A673 (cell line): ENCODE results near the gene SDF4.

Experiments
- CTCF ChIP-seq: fragments of 300-800, 200-600 bp; sonication (generic); conservative IDR thresholded peaks from 2 replicates; pipeline ENCODE4 v1.5.1; 2017; ENCODE audit warnings: low read depth, mild to moderate bottlenecking, antibody characterized with exemption, low read length, moderate library complexity, mixed read lengths
- EZH2 ChIP-seq: fragments of 200-600 bp; sonication (generic); IDR thresholded peaks from 2 replicates; pipeline ENCODE4 v1.6.1; 2017; ENCODE audit warnings: borderline replicate concordance, low read depth, mild to moderate bottlenecking, mixed read lengths, antibody characterized with exemption, low read length; ENCODE audit not compliant: poor library complexity, severe bottlenecking

- no peak for TF ChIP-seq CTCF
- no peak for TF ChIP-seq EZH2
Measured at GRCh38 chr1:1175221-1176062, 56.4 kb downstream of the SDF4 start.
